DOHH2 (cell line): ENCODE measurements around the gene JUP.

Experiments
- H3F3A ChIP-seq: fragments of 200-600 bp; sonication (generic), shearing (Covaris generic); 2 replicates; pipeline ENCODE4 v1.6.0; 2016; ENCODE audit warnings: antibody characterized with exemption, mild to moderate bottlenecking; ENCODE audit not compliant: control insufficient read depth, insufficient read depth
- H3K27ac ChIP-seq: fragments of 200-600 bp; sonication (generic); 2 replicates; pipeline ENCODE4 v1.5.1; 2014; ENCODE audit warnings: low read depth, mild to moderate bottlenecking, low read length, moderate library complexity
- H3K27me3 ChIP-seq: fragments of 200-600 bp; sonication (generic); 2 replicates; pipeline ENCODE4 v1.6.1; 2014; ENCODE audit warnings: mild to moderate bottlenecking, low read length, mixed read lengths; ENCODE audit not compliant: control insufficient read depth
- H3K36me3 ChIP-seq: fragments of 200-600 bp; sonication (generic); 2 replicates; pipeline ENCODE4 v1.6.1; 2014; ENCODE audit warnings: mild to moderate bottlenecking, low read length, moderate library complexity, mixed read lengths; ENCODE audit not compliant: control insufficient read depth
- H3K4me1 ChIP-seq: fragments of 200-600 bp; sonication (generic); 2 replicates; pipeline ENCODE4 v1.6.1; 2014; ENCODE audit warnings: mild to moderate bottlenecking, low read length, mixed read lengths; ENCODE audit not compliant: control insufficient read depth
- H3K4me2 ChIP-seq: fragments of 200-600 bp; sonication (generic); 2 replicates; pipeline ENCODE4 v1.6.0; 2014; ENCODE audit warnings: mild to moderate bottlenecking, low read length, moderate library complexity
- H3K4me3 ChIP-seq: fragments of 200-600 bp; sonication (generic); 2 replicates; pipeline ENCODE4 v1.5.1; 2014; ENCODE audit warnings: mild to moderate bottlenecking, low read length, mixed read lengths
- H3K79me2 ChIP-seq: fragments of 200-600 bp; sonication (generic); 2 replicates; pipeline ENCODE4 v1.6.1; 2014; ENCODE audit warnings: mild to moderate bottlenecking, low read length, mixed read lengths; ENCODE audit not compliant: control insufficient read depth
- H3K9me2 ChIP-seq: fragments of 200-600 bp; sonication (generic); replicated peaks from 2 replicates; pipeline ENCODE4 v1.6.1; 2014; ENCODE audit warnings: mild to moderate bottlenecking, low read length, mixed read lengths; ENCODE audit not compliant: control insufficient read depth
- H3K9me3 ChIP-seq: fragments of 200-600 bp; sonication (generic); 2 replicates; pipeline ENCODE4 v1.6.1; 2014; ENCODE audit warnings: antibody characterized with exemption, low read length, mixed read lengths; ENCODE audit not compliant: control insufficient read depth, insufficient read depth
- H4K20me1 ChIP-seq: fragments of 200-600 bp; sonication (generic); 2 replicates; pipeline ENCODE4 v1.6.0; 2014; ENCODE audit warnings: low read depth, mild to moderate bottlenecking, antibody characterized with exemption, low read length, moderate library complexity; ENCODE audit not compliant: control insufficient read depth, insufficient read depth
- EZH2phosphoT487 ChIP-seq: fragments of 200-600 bp; sonication (generic); IDR thresholded peaks from 2 replicates; pipeline ENCODE4 v1.6.1; 2017; ENCODE audit warnings: borderline replicate concordance, mild to moderate bottlenecking, antibody characterized with exemption, low read length, moderate library complexity, mixed read lengths
- TF ChIP-seq, protein P1 (sequence below): fragments of 200-600 bp; sonication (generic); IDR thresholded peaks from one replicate; pipeline ENCODE4 v1.5.1; 2014; ENCODE audit warnings: antibody characterized with exemption, mild to moderate bottlenecking, low read depth, low read length; ENCODE audit not compliant: poor library complexity, severe bottlenecking

JUP gene

GRCh38 chr17:41803049-41804020 lies 16.8 kb upstream of the JUP start:
- H3K27me3 ChIP-seq: no peaks in the 10 kb centered on the region; the same call in 1 of the 2 replicates
- peak overlapping the region; percentile 58 for H3K4me2 ChIP-seq
- no peaks in the 10 kb centered on the region for H3K9me3 ChIP-seq
- no peaks in the 10 kb centered on the region for H3F3A ChIP-seq
- no peaks in the 10 kb centered on the region for H3K79me2 ChIP-seq
- peaks cover 33% of the 10 kb centered on the region for H3K4me1 ChIP-seq
- peak overlapping the region; percentile 49 for H3K4me3 ChIP-seq
- H3K9me2 ChIP-seq: no peaks in the 10 kb centered on the region
- TF ChIP-seq, protein P1, sequence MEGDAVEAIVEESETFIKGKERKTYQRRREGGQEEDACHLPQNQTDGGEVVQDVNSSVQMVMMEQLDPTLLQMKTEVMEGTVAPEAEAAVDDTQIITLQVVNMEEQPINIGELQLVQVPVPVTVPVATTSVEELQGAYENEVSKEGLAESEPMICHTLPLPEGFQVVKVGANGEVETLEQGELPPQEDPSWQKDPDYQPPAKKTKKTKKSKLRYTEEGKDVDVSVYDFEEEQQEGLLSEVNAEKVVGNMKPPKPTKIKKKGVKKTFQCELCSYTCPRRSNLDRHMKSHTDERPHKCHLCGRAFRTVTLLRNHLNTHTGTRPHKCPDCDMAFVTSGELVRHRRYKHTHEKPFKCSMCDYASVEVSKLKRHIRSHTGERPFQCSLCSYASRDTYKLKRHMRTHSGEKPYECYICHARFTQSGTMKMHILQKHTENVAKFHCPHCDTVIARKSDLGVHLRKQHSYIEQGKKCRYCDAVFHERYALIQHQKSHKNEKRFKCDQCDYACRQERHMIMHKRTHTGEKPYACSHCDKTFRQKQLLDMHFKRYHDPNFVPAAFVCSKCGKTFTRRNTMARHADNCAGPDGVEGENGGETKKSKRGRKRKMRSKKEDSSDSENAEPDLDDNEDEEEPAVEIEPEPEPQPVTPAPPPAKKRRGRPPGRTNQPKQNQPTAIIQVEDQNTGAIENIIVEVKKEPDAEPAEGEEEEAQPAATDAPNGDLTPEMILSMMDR: no peak
- H4K20me1 ChIP-seq: no peaks in the 10 kb centered on the region
- H3K27ac ChIP-seq: no peak overlapping the region
- H3K36me3 ChIP-seq: no peaks in the 10 kb centered on the region

- no peaks in the 10 kb centered on the region for H3K9me2 ChIP-seq
- no peak overlapping the region for H3K4me3 ChIP-seq
- no peaks in the 10 kb centered on the region for H3K36me3 ChIP-seq
- TF ChIP-seq, protein P1: peak; percentile 98
- no peak for TF ChIP-seq EZH2phosphoT487
- H3K79me2 ChIP-seq: no peaks in the 10 kb centered on the region
- no peaks in the 10 kb centered on the region; the same call in 1 of the 2 replicates for H3K27me3 ChIP-seq
- H3F3A ChIP-seq: no peaks in the 10 kb centered on the region
- no peaks in the 10 kb centered on the region for H3K9me3 ChIP-seq
- no peak overlapping the region for H3K27ac ChIP-seq
- peak overlapping the region; percentile 23 for H3K4me2 ChIP-seq
- H3K4me1 ChIP-seq: peaks cover 33% of the 10 kb centered on the region
- H4K20me1 ChIP-seq: no peaks in the 10 kb centered on the region
Observed at GRCh38 chr17:41801374-41802271, 15.1 kb upstream of the JUP start.

- peaks cover 33% of the 10 kb centered on the region for H3K4me1 ChIP-seq
- H3K27me3 ChIP-seq: no peaks in the 10 kb centered on the region; the same call in 1 of the 2 replicates
- H3K9me3 ChIP-seq: no peaks in the 10 kb centered on the region
- H3K27ac ChIP-seq: no peak overlapping the region
- no peaks in the 10 kb centered on the region for H3F3A ChIP-seq
- no peaks in the 10 kb centered on the region for H3K9me2 ChIP-seq
- TF ChIP-seq, protein P1: no peak
- no peak for TF ChIP-seq EZH2phosphoT487
- H3K4me3 ChIP-seq: no peak overlapping the region
- no peaks in the 10 kb centered on the region for H3K36me3 ChIP-seq
- H3K4me2 ChIP-seq: peak overlapping the region; percentile 43
- no peaks in the 10 kb centered on the region for H4K20me1 ChIP-seq
- H3K79me2 ChIP-seq: no peaks in the 10 kb centered on the region
Observed at GRCh38 chr17:41800601-41801373, 14.3 kb upstream of the JUP start.
